ENCODE data around the gene DSCAM. TPM values are rescaled to one million over a fixed set of nuclear protein-coding genes. Genes with fewer than 3 reads are reported as not detected.

DSCAM gene
- total and polyA plus RNA-seq, 8 donors, result 0.37 TPM; not detected in 7

DNA sequence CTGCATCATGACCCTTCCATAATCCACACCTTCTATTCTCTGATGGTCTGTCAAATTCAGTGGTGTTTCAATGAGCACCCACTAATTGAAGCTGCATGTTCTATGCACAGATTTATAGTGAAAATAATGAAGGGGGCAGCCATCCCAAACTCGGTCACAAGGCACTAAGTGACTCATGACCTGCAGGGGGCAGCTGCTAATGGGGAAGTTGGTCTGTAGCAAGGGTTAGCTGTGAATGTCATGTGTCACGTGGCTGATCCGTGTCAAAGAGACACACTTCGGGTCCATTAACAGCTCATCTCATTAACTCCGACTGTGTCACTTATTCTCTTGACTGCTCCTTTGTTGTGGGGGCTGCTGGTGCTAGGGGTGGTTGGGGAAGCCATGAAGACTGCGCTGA lies 673.1 kb downstream of the DSCAM start:
- Histone ChIP-seq H3K9me3 (no peaks in the 10 kb centered on the region), H3K4me3 (no peak overlapping the region), H3K4me1 (no peaks in the 10 kb centered on the region), H3K27me3 (no peaks in the 10 kb centered on the region), H3K36me3 (no peaks in the 10 kb centered on the region), H3K27ac (no peak overlapping the region)
- no peak for DNase-seq
- intact Hi-C loops (cut with DNase I; ENCODE audit: low total_unique reads), result no loop called here
- WGBS, 5 donors, result 56 to 76% (median 68%) methylated on average over 6 of the region's 6 CpGs
- TF ChIP-seq POLR2AphosphoS5 (IDR thresholded peaks at IDR 0.05) (no peak), EP300 (IDR thresholded peaks at IDR 0.05) (no peak), POLR2A (IDR thresholded peaks at IDR 0.05) (no peak)
- TF ChIP-seq, protein P1, sequence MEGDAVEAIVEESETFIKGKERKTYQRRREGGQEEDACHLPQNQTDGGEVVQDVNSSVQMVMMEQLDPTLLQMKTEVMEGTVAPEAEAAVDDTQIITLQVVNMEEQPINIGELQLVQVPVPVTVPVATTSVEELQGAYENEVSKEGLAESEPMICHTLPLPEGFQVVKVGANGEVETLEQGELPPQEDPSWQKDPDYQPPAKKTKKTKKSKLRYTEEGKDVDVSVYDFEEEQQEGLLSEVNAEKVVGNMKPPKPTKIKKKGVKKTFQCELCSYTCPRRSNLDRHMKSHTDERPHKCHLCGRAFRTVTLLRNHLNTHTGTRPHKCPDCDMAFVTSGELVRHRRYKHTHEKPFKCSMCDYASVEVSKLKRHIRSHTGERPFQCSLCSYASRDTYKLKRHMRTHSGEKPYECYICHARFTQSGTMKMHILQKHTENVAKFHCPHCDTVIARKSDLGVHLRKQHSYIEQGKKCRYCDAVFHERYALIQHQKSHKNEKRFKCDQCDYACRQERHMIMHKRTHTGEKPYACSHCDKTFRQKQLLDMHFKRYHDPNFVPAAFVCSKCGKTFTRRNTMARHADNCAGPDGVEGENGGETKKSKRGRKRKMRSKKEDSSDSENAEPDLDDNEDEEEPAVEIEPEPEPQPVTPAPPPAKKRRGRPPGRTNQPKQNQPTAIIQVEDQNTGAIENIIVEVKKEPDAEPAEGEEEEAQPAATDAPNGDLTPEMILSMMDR (IDR thresholded peaks at IDR 0.05), result no peak

DNA sequence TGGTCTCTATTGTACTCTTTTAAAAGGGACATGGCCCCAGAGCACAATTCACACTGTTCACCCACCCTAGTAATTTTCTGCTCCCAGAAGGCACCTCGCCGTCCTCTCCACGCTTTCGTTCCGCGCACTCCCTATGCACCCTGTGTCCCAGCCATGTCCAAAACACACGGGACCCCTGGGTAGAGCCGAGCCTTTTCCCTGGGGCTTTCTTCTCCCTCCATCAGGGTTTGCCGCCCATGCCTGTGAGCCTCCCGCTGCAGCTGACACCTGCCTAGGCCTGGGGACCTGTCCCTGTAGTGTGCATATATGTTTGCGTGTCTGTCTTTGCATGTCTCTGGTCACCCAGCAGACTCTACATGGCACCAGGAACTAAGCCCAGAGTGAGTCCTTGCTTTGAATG lies 677.0 kb downstream of the DSCAM start:
- WGBS, 5 donors, result 90 to 96% (median 94%) methylated on average over 11 of the region's 11 CpGs
- TF ChIP-seq, protein P1 (IDR thresholded peaks at IDR 0.05), result no peak
- no peak for TF ChIP-seq EP300 (IDR thresholded peaks at IDR 0.05)
- TF ChIP-seq POLR2AphosphoS5 (IDR thresholded peaks at IDR 0.05), result no peak
- no peak for TF ChIP-seq POLR2A (IDR thresholded peaks at IDR 0.05)
- no peaks in the 10 kb centered on the region for H3K27me3 ChIP-seq
- no peaks in the 10 kb centered on the region for H3K9me3 ChIP-seq
- no peaks in the 10 kb centered on the region for H3K36me3 ChIP-seq
- intact Hi-C loops (cut with DNase I; ENCODE audit: low total_unique reads), result no loop called here
- H3K4me3 ChIP-seq, result no peak overlapping the region
- H3K27ac ChIP-seq, result no peak overlapping the region
- no peaks in the 10 kb centered on the region for H3K4me1 ChIP-seq
- no peak for DNase-seq

DNA sequence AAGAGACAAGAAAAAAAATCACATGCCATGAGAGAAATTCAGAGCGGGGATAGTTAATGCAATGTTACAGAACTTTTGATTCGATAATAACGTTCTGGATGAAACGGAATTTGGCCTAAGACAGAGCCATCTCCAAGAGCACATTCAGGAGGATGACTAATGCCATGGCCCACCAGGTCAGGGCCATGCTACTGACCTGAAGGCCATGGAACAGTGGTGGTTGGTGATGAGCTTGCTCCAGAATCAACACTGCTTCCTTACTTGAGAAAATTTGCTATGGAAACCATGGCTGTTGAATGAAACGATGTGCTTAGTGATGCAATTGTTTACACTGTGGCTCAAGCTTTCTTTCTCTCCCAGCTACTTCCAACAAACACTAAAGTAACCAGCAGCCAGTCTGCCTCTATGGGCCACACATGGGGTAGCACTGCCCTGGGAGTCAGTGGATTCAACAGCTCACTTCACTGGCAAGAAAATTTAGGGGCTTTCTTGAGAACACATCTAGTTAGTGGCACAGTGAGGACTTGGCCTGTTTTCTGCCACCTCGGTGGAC lies 680.6 kb downstream of the DSCAM start:
- Histone ChIP-seq H3K27ac (no peak overlapping the region), H3K27me3 (peaks cover 0 to 6% (median 0%) of the 10 kb centered on the region in 3 donors), H3K4me3 (no peak overlapping the region), H3K36me3 (no peaks in the 10 kb centered on the region), H3K9me3 (no peaks in the 10 kb centered on the region), H3K4me1 (no peaks in the 10 kb centered on the region)
- TF ChIP-seq, protein P1 (IDR thresholded peaks at IDR 0.05), result no peak
- TF ChIP-seq POLR2A (IDR thresholded peaks at IDR 0.05) (no peak), EP300 (IDR thresholded peaks at IDR 0.05) (no peak), POLR2AphosphoS5 (IDR thresholded peaks at IDR 0.05) (no peak)
- intact Hi-C loops (cut with DNase I; ENCODE audit: low total_unique reads), result no loop called here
- no peak for DNase-seq
- 70 to 79% (median 74%) methylated on average over 6 of the region's 6 CpGs for WGBS, 5 donors

DNA sequence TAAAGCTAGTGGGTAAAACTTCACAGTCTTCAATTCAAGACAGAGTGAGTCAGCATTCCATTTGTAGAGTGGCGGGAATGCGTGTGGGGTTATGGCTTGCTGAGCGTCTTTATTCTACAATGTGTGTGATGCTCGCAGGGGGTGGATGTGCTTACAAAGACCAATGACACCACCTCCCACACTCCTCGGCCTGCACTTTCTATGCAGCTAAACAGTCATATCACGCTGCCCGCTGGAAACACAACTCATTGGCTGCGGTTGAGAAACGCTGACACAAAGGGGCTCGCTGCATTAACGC lies 681.2 kb downstream of the DSCAM start:
- intact Hi-C loops (cut with DNase I; ENCODE audit: low total_unique reads), result no loop called here
- Histone ChIP-seq H3K9me3 (no peaks in the 10 kb centered on the region), H3K27ac (no peak overlapping the region), H3K4me3 (no peak overlapping the region), H3K27me3 (peaks cover 0 to 11% (median 0%) of the 10 kb centered on the region in 3 donors), H3K36me3 (no peaks in the 10 kb centered on the region), H3K4me1 (no peaks in the 10 kb centered on the region)
- 80 to 89% (median 86%) methylated on average over 9 to 11 of the region's 11 CpGs for WGBS, 5 donors
- TF ChIP-seq, protein P1 (IDR thresholded peaks at IDR 0.05), result no peak
- TF ChIP-seq POLR2AphosphoS5 (IDR thresholded peaks at IDR 0.05), result no peak
- TF ChIP-seq EP300 (IDR thresholded peaks at IDR 0.05), result no peak
- TF ChIP-seq POLR2A (IDR thresholded peaks at IDR 0.05), result no peak
- no peak for DNase-seq
